Activated CD8-positive, alpha-beta T cell treated with anti-CD3 and anti-CD28 coated beads for 36 hours (primary cell): Measurements from ENCODE around the gene KLF15. TPM values are rescaled to one million over a fixed set of nuclear protein-coding genes. Genes with fewer than 3 reads are reported as not detected.

ENCODE experiments used
- ATAC-seq: fragments of 200-7000 bp; cut with Tn5 transposase; one replicate; pipeline ENCODE4 v1.10.0; 2021; ENCODE audit warnings: mild to moderate bottlenecking, moderate library complexity
- CTCF ChIA-PET: fragments of 350-600 bp; sonication (Branson Sonifier 250); formaldehyde crosslinking; loops from one replicate; lab custom pipeline; 2021; ENCODE audit warnings: antibody characterized with exemption; lab: Charles Lee
- POLR2A ChIA-PET: fragments of 350-600 bp; sonication (Branson Sonifier 250); formaldehyde crosslinking; loops from one replicate; lab custom pipeline; 2021; ENCODE audit warnings: antibody characterized with exemption; lab: Charles Lee
- DNase-seq: peaks from one replicate; pipeline ENCODE4 v3.0.0-alpha.2; 2020
- H3K27ac Mint-ChIP-seq: one replicate; pipeline ENCODE4 v1.8.0; 2021; ENCODE audit warnings: mild to moderate bottlenecking, mixed read lengths
- H3K27me3 Mint-ChIP-seq: one replicate; pipeline ENCODE4 v1.8.0; 2021; ENCODE audit warnings: mixed read lengths
- H3K36me3 Mint-ChIP-seq: one replicate; pipeline ENCODE4 v1.8.0; 2021; ENCODE audit warnings: low read depth, mixed read lengths
- H3K4me1 Mint-ChIP-seq: one replicate; pipeline ENCODE4 v1.8.0; 2021; ENCODE audit warnings: low read depth, mixed read lengths
- H3K4me3 Mint-ChIP-seq: one replicate; pipeline ENCODE4 v1.8.0; 2021; ENCODE audit warnings: mild to moderate bottlenecking, moderate library complexity, mixed read lengths
- H3K9me3 Mint-ChIP-seq: one replicate; pipeline ENCODE4 v1.8.0; 2021; ENCODE audit warnings: mixed read lengths
- intact Hi-C: fragments of 100-400 bp; cut with micrococcal nuclease; formaldehyde crosslinking; loops from one replicate; pipeline ENCODE4 v1.10.0; 2022
- total RNA-seq, 2 experiments: library from RNA; stranded (reverse); gene quantifications; one replicate each; pipeline ENCODE4 v1.2.3, GENCODE V29; 2021
- TF ChIP-seq, protein P1 (sequence below): fragments of 200-600 bp; IDR thresholded peaks from one replicate; pipeline ENCODE4 v1.8.0; 2022; ENCODE audit warnings: antibody characterized with exemption, mild to moderate bottlenecking

Gene KLF15
- total RNA-seq, 2 experiments from 2014 or later = 0.11 TPM; not detected in 1

DNA sequence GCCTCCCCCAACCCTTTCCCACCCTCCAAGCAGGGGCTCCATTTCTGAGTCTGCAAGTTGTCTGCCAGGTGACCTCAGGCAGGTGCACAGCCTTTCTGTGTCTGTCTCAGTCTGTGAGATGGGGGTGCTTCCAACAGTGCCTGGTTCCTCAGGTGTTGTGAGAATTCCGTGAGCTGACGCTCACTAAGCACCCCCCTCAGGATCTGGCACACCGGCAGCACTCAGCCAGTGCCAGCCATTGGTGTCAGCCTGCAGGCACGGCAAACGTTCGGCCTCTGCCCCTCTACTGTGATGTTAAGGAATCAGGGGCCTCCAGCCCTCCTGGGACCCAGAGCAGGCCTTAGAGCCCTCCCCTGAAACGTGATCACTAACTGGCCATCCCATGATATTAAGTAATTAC lies 2.4 kb downstream of the KLF15 start:
- CTCF ChIA-PET = no interaction called here
- TF ChIP-seq, protein P1, sequence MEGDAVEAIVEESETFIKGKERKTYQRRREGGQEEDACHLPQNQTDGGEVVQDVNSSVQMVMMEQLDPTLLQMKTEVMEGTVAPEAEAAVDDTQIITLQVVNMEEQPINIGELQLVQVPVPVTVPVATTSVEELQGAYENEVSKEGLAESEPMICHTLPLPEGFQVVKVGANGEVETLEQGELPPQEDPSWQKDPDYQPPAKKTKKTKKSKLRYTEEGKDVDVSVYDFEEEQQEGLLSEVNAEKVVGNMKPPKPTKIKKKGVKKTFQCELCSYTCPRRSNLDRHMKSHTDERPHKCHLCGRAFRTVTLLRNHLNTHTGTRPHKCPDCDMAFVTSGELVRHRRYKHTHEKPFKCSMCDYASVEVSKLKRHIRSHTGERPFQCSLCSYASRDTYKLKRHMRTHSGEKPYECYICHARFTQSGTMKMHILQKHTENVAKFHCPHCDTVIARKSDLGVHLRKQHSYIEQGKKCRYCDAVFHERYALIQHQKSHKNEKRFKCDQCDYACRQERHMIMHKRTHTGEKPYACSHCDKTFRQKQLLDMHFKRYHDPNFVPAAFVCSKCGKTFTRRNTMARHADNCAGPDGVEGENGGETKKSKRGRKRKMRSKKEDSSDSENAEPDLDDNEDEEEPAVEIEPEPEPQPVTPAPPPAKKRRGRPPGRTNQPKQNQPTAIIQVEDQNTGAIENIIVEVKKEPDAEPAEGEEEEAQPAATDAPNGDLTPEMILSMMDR = no peak

DNA sequence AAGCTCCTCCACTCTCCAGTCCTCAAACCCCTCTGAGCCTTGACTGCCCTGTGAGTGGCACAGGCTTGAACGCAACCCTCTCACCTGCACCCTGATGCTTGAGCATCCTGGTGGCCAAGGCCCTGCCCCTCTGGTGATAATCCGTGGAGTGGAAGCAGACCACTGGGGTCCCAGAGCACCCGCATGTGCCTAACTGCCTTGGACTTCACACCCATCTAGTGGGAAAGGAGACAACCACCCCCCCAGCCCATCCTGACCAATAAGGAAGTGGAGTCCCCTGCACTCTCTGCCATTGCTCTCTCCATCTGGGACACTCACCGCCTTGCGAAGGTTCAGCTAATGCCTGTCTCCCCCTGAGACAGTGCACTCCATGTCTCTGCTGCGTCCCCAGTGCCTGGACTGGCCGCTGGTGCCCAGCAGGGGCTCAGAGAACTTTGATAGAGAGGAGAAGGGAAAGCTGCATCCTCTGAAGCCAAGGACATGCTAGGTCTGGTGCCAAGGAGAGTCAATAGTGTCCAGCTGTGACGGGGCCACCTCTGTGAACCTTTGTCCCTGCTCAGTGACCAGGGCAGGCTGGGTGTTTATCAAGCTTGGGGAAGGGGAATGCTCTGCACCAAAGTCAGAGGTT lies 3.4 kb downstream of the KLF15 start:
- Mint-ChIP-seq H3K9me3 (no peaks in the 10 kb centered on the region), H3K27ac (no peak overlapping the region), H3K4me3 (no peak overlapping the region), H3K36me3 (no peaks in the 10 kb centered on the region), H3K4me1 (peaks cover 6% of the 10 kb centered on the region), H3K27me3 (peaks cover 24% of the 10 kb centered on the region)
- no peak for ATAC-seq
- ChIA-PET POLR2A (no interaction called here), CTCF (no interaction called here)
- TF ChIP-seq, protein P1 = no peak
- intact Hi-C loops = no loop called here
- DNase-seq = no peak

More for the DNA sequence above, 2.4 kb downstream of the KLF15 start:
- Mint-ChIP-seq H3K27me3 (peaks cover 32% of the 10 kb centered on the region), H3K9me3 (no peaks in the 10 kb centered on the region), H3K27ac (no peak overlapping the region), H3K4me1 (peaks cover 6% of the 10 kb centered on the region), H3K4me3 (no peak overlapping the region), H3K36me3 (no peaks in the 10 kb centered on the region)
- no peak for DNase-seq
- POLR2A ChIA-PET = interaction anchor here (0.6 kb wide), 1 partner anchor 299 kb away, joined by 3 read pairs; no protein-coding TSS in a partner anchor
- no peak for ATAC-seq
- intact Hi-C loops = no loop called here

DNA sequence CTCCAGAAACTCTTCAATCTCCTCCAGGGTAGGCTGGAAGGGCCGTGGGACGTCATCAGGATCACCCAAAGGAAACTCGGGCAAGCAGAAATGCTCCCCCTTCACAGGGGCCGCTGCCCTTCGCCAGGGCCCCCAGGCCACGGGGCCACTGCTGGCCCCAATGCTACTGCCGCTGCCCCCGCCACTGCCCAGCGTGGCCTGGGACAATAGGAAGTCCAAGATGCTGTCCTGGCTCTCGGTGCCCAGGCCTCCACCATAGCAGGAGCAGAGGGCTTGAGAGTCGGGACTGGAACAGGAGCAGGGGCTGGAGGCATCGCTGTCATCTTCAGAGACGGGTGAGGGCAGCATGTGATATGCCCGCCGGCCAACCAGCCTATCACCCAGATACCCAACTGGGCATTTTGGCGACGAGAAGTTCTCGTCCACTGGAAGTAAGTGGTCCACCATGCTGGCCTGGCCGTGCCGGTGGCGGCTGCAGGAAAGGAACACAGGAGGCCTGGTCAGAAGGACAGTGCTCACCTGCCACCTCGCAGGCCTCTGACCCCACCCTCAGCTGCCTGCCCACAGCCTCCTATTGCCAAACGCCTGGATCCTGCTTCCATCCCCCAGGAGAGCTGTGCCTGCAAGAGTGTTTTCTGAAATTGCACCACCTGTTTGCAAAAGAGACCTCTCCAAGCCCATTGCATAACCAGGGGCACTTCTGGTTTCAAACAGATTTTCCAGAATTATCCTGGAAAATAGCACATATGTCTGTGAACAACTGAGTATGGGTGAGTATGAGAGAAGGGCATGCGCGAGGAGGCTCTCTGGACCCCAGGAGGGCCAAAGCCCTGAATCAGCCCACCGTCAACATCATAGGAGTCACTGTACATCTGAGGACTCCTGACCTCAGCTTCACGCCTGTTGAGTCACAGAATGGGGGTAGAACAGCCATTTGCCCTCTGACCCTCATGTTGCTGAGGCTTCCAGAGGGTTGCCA lies 4.4 kb downstream of the KLF15 start:
- DNase-seq (no peak), ATAC-seq (no peak)
- H3K27me3 Mint-ChIP-seq = peaks cover 14% of the 10 kb centered on the region
- ChIA-PET CTCF (no interaction called here), POLR2A (no interaction called here)
- H3K4me1 Mint-ChIP-seq = peaks cover 6% of the 10 kb centered on the region
- H3K9me3 Mint-ChIP-seq = no peaks in the 10 kb centered on the region
- no peak overlapping the region for H3K4me3 Mint-ChIP-seq
- TF ChIP-seq, protein P1 = no peak
- H3K27ac Mint-ChIP-seq = no peak overlapping the region
- no peaks in the 10 kb centered on the region for H3K36me3 Mint-ChIP-seq
- intact Hi-C loops = no loop called here

DNA sequence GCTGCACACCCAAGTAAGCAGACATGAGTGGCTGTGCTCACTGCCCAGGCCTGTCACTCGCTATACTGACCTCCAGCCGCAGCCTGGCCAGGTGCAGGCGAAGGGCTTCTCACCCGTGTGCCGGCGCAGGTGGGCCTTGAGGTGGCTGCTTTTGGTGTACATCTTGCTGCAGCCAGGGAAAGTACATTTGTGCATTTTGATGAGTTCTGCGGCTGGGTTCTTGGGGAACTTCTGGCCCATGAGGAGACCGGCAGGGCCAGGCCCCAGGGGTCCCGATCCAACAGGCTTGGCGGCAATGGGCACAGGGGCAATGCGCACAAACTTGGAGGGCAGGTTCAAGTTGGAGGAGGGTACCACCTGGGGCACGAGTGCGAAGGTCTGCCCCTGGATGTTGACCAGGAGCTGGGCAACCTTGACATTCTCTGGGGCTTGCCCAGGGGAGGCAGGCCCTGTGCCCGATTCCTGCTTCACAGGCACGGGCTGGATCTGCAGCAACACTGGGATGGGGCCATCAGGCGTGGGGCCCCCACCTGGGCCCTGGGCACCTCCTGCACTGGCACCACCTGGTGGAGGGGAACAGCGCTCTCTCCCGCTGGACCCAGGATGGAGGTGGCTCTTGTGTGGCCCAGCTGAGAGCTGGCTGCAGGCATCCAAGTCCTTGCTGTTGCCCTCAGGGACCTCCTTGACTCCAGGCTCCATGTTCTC lies 5.3 kb downstream of the KLF15 start:
- ATAC-seq (no peak), DNase-seq (no peak)
- Mint-ChIP-seq H3K4me3 (no peak overlapping the region), H3K27me3 (peaks cover 11% of the 10 kb centered on the region), H3K4me1 (peaks cover 3% of the 10 kb centered on the region), H3K9me3 (no peaks in the 10 kb centered on the region), H3K27ac (no peak overlapping the region), H3K36me3 (no peaks in the 10 kb centered on the region)
- intact Hi-C loops = no loop called here
- POLR2A ChIA-PET = no interaction called here
- CTCF ChIA-PET = no interaction called here
- TF ChIP-seq, protein P1 = no peak
